Measurements from ENCODE around the gene CDH15.
"Not testable (repeated sequence)": the region's sequence is repeated elsewhere in the genome, so short reads cannot be mapped to it uniquely, and the experiment has no call there.

Gene CDH15

DNA sequence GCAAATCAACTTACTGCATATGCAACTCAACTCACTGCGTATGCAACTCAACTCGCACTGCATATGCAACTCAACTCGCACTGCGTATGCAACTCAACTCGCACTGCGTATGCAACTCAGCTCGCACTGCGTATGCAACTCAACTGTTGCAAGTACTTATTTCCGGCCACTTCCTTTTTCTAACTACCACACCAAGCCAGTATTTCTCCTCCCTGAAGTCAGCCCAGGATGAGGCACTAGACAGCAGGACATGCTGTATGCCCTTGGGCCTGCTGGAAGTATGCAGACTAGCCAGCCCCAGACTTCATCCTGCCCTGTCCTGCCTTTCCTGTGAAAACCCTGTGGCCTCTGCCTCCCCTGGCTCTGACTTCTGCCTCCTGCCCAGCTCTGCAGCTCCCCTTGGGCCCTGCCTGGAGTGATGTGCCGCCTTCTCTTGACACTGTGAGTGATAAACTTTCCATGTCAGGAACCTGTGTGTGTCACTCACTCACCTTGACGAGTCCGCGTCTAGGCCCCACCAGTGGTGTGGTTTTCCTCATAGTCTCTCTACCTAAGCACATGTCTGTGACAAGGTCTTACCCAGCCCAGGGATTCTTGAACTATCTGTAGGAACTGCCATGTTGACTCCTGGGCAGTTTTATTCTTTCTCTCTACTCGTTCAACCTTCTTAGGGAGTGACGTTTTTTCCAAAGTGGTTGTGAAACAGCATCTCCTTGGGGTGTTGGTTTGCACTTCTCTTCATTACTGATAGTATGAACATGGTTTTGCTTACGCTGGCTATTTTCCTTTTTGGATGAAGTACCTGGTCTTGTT, 62.3 kb downstream of the CDH15 start:
- no peak for DNase-seq (ENCODE audit: low read depth, low spot score)

DNA sequence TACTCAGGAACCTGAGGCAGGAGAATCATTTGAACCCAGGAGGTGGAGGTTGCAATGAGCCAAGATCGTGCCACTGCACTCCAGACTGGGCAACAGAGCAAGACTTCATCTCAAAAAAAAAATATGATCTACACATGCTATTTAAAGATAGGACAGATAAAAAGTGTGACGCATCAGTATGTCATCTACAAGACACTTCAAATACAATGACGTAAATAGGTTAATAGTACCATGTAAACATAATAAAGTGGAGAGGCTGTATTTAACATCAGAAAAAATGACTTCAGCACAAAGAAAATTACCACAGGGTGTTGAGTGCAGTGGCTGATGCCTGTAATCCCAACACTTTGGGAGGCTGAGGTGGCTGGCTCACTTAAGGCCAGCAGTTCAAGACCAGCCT, 66.2 kb downstream of the CDH15 start:
- DNase-seq (ENCODE audit: low read depth, low spot score) = no peak

DNA sequence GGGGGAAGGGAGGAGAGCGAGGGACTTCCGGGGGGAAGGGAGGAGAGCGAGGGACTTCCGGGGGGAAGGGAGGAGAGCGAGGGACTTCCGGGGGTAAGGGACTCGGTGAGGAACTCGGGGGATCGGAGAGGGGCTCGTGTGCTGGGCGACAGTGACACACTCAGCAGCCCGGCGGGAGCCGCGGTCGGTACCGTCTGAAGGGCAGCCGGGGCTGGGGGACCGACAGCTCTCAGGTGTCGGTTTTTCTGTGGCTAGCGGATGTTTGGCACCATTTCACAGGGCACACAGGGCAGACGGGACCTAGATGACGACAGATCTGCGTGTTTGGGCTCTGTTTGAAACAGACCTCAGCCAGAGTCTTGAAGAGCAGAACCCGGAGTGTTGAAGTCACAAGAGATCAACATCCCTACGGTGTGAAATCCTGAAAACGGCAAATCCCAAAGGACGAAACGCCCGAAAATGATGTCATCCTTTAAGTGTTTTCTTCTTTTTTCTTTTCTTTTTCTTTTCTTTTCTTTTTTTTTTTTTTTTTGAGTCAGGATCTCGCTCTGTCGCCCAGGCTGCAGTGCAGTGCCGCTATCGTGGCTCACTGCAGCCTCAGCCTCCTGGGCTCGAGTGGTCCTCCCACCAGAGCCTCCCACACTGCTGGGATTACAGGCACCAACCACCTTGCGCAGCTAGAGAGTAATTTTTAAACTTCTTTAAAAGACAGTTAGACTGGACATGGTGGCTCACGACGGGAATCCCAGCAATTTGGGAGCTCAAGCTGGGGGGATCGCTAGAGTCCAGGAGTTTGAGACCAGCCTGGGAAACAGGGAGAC, 69.8 kb downstream of the CDH15 start:
- DNase-seq (ENCODE audit: low read depth, low spot score) = no peak

DNA sequence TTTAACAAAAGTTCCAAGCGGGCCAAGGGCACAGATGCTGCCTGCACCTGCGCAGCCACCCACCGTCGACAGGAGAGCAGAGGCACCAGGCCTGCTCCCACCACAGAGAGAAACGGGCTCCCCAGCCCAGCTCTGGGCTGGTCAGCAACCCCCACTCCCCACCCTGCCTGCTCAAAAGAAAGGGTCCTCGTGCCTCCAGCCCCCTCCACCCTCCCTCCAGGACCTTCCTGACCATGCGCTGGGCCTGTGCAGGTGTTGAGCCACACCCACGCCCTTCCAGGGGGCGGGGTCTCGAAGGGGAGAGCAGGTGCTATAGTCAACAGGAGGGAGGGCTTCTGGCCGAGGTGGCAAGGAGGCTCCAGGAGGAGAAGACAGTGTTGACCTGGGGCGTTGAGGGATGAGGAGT, 71.2 kb downstream of the CDH15 start:
- DNase-seq (ENCODE audit: low read depth, low spot score) = no peak

DNA sequence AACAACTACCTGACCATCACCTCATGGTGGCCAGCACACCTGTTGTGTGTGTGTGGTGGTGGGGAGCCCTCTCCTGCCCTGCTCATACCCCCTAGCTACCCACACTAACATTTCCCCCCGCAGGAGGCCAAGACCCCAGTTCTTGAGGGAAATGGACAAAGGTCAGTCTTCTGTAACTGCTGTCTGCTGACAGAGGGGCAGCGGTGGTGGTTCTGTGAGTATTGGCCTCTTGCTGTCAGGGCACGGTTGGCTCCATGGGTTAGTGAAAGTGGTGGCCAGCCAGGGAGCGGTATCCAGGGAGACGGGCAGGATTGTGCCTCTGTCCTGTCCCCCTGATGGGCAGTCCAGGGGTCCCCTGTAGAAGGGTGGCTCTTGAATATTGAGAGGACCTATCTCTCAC, 72.1 kb downstream of the CDH15 start:
- no peak for DNase-seq (ENCODE audit: low read depth, low spot score)

DNA sequence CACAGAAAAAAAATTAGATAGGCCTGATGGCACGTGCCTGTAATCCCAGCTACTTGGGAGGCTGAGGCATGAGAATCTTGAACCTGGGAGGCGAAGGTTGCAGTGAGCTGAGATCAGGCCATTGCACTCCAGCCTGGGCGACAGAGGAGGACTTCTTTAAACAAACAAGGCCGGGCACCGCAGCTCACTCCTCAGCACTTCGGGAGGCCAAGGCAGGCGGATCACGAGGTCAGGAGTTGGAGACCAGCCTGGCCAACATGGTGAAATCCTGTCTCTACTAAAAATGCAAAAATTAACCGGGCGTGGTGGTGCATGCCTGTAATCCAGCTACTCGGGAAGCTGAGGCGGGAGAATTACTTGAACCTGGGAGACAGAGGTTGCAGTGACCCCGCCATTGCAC, 72.7 kb downstream of the CDH15 start:
- DNase-seq (ENCODE audit: low read depth, low spot score) = not testable (repeated sequence)

DNA sequence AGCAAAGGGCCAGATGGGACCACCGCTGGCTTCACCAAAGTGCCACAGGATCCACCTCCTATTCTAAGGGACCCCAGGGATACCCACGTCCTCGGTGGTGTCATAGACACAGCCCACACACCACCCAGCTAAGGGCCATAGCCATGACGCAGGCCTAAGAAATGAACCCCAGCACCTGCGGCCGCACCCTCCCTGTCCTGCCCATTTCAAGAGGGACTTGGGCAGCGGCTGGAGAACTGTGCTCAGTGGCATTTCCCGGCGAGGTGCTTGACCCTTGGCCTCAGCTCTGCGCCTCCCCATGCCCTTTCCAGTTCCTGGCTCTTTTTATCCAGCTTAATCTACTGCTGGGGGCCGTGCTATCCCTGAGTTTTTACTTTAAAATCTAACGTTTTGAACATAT, 73.2 kb downstream of the CDH15 start:
- no peak for DNase-seq (ENCODE audit: low read depth, low spot score)
